Lower leg skin (tissue), 4 donors: ENCODE data around the gene SUDS3. TPM values are rescaled to one million over a fixed set of nuclear protein-coding genes. Genes with fewer than 3 reads are reported as not detected.
A peak's percentile ranks its signal among the peaks of the same experiment; 100 is the strongest.
"Not testable (repeated sequence)": the region's sequence is repeated elsewhere in the genome, so short reads cannot be mapped to it uniquely, and the experiment has no call there.

Source experiments
- DNase-seq, 2 donors: peaks; one replicate each; pipeline ENCODE4 v3.0.0-alpha.2; 2019; ENCODE audit warnings: low spot score in 2 of 2
- H3K4me3 ChIP-seq: fragments of 200-600 bp; sonication (generic); 2 replicates; pipeline ENCODE4 v1.5.1; 2017; ENCODE audit warnings: mild to moderate bottlenecking, low read depth; ENCODE audit not compliant: poor library complexity, severe bottlenecking
- CTCF ChIP-seq, 3 donors: fragments of 450-650 bp; IDR thresholded peaks; one replicate each; pipeline ENCODE4 v1.5.1; 2016; ENCODE audit warnings: antibody characterized with exemption in 3 of 3, mild to moderate bottlenecking in 3 of 3, moderate library complexity in 2 of 3
- POLR2A ChIP-seq, 2 donors: fragments of 450-650 bp; IDR thresholded peaks; one replicate each; pipeline ENCODE4 v1.6.1; 2016 to 2017; ENCODE audit warnings: antibody characterized with exemption in 2 of 2, mild to moderate bottlenecking in 1 of 2, moderate library complexity in 1 of 2
- WGBS, 2 donors: methylation state at CpG; one replicate each; pipeline ENCODE4 v1.1.5; 2018; 5-methylcytosine and 5-hydroxymethylcytosine counted together
- intact Hi-C: fragments of 100-400 bp; cut with DNase I; formaldehyde crosslinking; loops from one replicate; pipeline ENCODE4 v1.15.0; 2023; ENCODE audit warnings: low total_unique reads
- total RNA-seq, 4 donors: library from RNA; depleted of rRNA; stranded (reverse); fragments of >200 nt; gene quantifications; one replicate each; pipeline ENCODE4 v1.1.0, GENCODE V29; 2016

SUDS3 gene
- total RNA-seq, 4 donors from 2014 or later, result 33.9 to 85.0 (median 68.9) TPM

- intact Hi-C loops, result no loop called here
- no peak for DNase-seq
- 80 to 91% methylated on average over 4 of the region's 4 CpGs for WGBS, 2 donors
- TF ChIP-seq CTCF (IDR thresholded peaks at IDR 0.05) (no peak), POLR2A (IDR thresholded peaks at IDR 0.05) (no peak)
- H3K4me3 ChIP-seq, result no peak overlapping the region
Observed at GRCh38 chr12:118353721-118354120, 22.6 kb upstream of the SUDS3 start.

GRCh38 chr12:118354503-118354902 is 21.9 kb upstream of the SUDS3 start:
- H3K4me3 ChIP-seq, intact Hi-C loops, DNase-seq: not testable (repeated sequence)
- 90 to 92% methylated on average over 4 of the region's 4 CpGs for WGBS, 2 donors

GRCh38 chr12:118354903-118355302 is 21.5 kb upstream of the SUDS3 start:
- TF ChIP-seq CTCF (IDR thresholded peaks at IDR 0.05) (no peak), POLR2A (IDR thresholded peaks at IDR 0.05) (no peak)
- peak in 1 of 2 donors; percentile 26 for DNase-seq
- 88 to 89% methylated on average over 1 of the region's 1 CpG for WGBS, 2 donors
- H3K4me3 ChIP-seq, result no peak overlapping the region
- intact Hi-C loops, result no loop called here

GRCh38 chr12:118355843-118356242 is 20.5 kb upstream of the SUDS3 start:
- no peak overlapping the region for H3K4me3 ChIP-seq
- 94 to 97% methylated on average over 1 of the region's 1 CpG for WGBS, 2 donors
- intact Hi-C loops, result no loop called here
- no peak for DNase-seq
- TF ChIP-seq POLR2A (IDR thresholded peaks at IDR 0.05) (no peak), CTCF (IDR thresholded peaks at IDR 0.05) (no peak)

- intact Hi-C loops, result no loop called here
- TF ChIP-seq POLR2A (IDR thresholded peaks at IDR 0.05) (no peak), CTCF (IDR thresholded peaks at IDR 0.05) (no peak)
- H3K4me3 ChIP-seq, result no peak overlapping the region
- WGBS, 2 donors, result 9 to 11% methylated on average over 1 of the region's 1 CpG
- DNase-seq, result peak in 1 of 2 donors; percentile 45
Observed at GRCh38 chr12:118356809-118357256, 19.5 kb upstream of the SUDS3 start.

- WGBS, 2 donors, result 18 to 19% methylated on average over 7 of the region's 7 CpGs
- peak; percentile 51 to 81 for DNase-seq
- no peak for TF ChIP-seq POLR2A (IDR thresholded peaks at IDR 0.05)
- no peak overlapping the region for H3K4me3 ChIP-seq
- intact Hi-C loops, result no loop called here
Observed at GRCh38 chr12:118357257-118358007, 18.9 kb upstream of the SUDS3 start.

- TF ChIP-seq POLR2A (IDR thresholded peaks at IDR 0.05) (no peak), CTCF (IDR thresholded peaks at IDR 0.05) (no peak)
- intact Hi-C loops, result no loop called here
- 85 to 87% methylated on average over 1 of the region's 1 CpG for WGBS, 2 donors
- DNase-seq, result no peak
- H3K4me3 ChIP-seq, result no peak overlapping the region
Observed at GRCh38 chr12:118358008-118358359, 18.4 kb upstream of the SUDS3 start.
